GM19397 (cell line): ENCODE measurements around the gene NFXL1.
A peak's percentile ranks its signal among the peaks of the same experiment; 100 is the strongest.

Experiments used
- ATAC-seq: cut with Tn5 transposase; IDR thresholded peaks from one replicate; pipeline ENCODE4 v1.9.1; 2021; ENCODE audit warnings: mild to moderate bottlenecking, moderate library complexity; ENCODE audit not compliant: unreplicated experiment

The NFXL1 gene

DNA sequence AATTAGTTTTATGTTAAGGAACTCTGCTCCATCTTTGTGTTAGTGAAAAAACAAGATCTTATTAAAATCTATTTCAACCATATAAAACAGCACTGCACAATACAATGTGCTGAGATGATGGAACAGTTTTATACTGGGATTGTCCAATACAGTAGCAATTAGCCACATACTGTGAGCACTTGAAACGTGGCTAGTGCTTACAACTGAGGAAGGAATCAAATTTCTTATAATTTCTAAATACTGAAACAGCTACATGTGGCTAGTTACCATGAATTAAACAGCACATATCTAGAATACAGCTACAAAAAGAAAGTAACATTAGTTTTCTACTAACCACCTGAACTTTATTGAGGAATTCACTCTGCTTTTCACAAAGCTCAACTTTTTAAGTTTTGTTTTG lies 14.7 kb downstream of the NFXL1 start:
- ATAC-seq = no peak

DNA sequence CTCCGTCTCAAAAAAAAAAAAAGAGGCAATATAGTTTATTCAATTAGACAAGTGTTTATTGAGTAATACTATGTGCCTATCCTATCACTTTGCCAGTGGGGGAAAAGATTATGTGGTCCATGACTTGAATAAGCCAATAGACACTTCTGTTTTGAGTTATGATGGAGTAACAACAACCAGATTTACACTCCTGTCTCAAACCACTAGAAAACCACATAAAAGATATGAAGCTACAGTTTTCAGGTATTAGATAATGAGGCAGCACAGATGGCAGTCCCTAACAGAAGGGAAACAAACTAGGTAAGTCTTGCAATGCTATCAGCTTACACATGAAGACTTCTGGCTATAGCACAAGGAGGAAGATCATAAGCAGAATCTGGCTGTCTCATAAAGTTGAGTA lies 22.5 kb downstream of the NFXL1 start:
- ATAC-seq = no peak

DNA sequence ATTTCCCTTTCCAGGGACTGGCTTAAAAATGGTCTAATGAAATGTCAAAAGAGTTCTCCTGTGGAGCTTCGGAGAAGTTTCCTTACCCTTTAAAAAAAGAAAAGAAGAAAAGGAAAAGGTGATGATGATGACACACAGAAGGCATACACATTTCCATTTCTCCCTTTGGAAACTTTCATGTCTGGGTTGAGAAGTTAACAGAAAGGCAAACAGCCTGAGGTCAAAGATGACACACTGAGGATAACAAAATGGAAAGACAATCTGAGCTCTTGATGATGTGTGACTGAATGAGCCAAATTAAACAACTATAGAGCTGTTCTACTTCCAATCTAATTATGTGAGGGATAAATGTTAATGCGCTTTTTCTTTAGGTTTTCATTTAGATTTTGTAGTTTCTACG lies 32.2 kb downstream of the NFXL1 start:
- no peak for ATAC-seq

DNA sequence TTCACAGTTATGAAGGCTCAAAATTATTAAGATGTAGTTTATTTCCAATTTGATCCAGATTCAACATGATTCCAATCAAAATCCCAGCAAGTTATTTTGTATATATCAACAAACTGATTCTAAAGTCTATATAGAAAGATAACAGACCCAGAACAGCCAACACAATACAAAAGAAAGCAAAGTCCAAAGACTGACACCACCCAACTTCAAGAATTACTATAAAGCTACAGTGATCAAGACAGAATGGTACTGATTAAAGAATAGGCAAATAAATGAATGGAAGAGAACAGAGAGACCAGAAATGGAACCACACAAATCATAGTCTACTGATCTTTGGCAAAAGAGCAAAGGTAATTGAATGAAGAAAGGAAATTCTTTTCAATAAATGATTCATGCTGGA lies 34.9 kb downstream of the NFXL1 start:
- ATAC-seq = no peak

DNA sequence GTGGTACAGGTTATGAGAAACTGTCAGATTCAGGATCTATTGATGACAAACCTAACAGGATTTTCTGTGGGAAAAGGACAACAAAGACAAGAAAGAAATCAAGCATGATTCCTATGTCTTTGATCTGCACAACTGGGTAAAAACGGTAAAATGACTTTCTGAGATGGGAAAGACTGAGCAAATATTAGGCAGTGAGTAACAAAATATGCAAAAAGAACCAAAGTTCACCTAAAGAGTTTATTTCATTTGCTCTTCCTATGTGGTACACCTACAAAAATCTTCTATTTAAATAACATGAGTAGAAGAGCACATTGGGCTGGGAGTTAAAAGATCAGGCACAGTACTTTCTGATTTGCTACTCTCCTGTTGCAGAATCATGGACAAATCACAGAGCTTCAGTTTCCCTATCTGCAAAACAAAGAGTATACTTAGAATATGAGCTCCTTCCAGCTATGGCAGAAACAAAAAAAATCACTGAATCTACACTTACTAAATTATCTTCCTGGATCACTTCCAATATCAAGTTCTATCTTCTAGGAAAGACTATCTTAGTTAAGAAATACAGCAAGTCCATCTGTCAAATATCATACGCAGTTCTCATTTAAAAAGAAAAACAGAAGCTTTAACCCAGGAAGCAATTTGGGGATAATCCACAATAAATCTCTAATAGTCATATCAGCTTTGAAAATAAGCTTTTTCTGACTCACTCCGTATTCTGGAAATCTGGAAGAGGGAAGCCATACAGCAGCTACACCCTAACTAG lies 37.4 kb downstream of the NFXL1 start:
- ATAC-seq = no peak

DNA sequence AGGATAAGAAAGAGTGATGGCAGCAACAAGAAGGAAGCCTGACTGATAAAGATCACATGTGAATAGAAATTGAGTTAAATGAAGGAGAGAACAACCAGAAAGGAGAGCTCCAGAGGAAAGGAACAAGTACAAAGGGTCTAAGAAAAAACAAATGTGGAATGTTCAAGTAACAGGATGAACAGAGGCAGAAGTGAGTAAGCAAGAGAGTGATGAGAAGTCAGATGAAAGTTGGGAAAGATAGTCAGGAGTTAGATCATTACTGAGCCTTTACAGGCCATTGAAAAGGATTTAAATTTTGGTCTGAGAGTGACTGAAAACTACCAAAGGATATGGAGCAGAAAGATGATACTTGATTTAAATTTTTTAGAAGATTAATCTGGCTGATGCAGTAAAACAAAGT lies 38.1 kb downstream of the NFXL1 start:
- no peak for ATAC-seq

DNA sequence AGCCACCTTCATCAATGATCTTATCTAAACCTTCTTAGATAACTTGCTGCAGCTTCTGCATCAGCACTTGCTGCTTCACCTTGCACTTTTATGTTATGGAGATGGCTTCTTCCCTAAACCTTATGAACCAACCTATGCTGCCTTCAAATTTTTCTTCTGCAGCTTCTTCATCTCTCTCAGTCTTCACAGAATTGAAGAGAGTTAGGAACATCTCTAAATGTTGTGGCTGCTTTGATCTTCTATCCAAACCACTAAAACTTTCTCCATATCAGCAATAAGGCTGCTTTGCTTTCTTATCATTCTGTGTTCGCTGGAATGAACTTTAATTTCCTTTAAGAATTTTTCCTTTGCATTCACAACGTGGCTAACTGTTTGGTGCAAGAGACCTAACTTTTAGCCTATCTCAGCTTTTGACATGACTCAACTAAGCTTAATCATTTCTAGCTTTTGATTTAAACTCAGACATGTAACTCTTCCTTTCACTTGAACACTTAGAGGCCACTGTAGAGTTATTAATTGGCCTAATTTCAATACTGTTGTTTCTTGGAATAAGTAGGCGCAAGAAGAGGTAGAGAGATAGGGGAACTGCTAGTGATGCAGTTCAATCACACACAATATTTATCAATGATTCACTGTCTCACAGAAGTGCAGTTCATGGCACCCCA lies 40.4 kb downstream of the NFXL1 start:
- no peak for ATAC-seq

DNA sequence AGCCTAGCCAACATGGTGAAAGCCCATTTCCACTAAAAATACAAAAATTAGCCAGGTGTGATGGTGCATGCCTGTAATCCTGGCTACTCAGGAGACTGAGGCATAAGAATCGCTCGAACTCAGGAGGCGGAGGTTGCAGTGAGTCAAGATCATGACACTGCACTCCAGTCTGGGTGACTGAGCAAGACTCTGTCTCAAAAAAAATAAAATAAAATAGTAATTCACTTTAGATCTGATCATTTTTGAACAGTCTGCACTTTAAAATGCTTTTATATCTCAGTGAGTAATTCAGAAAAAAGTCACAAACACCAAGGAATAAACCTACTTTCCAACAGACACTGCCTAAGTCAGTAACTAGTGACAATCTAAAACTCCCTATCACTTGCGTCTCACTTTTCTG lies 50.9 kb downstream of the NFXL1 start:
- ATAC-seq = no peak

DNA sequence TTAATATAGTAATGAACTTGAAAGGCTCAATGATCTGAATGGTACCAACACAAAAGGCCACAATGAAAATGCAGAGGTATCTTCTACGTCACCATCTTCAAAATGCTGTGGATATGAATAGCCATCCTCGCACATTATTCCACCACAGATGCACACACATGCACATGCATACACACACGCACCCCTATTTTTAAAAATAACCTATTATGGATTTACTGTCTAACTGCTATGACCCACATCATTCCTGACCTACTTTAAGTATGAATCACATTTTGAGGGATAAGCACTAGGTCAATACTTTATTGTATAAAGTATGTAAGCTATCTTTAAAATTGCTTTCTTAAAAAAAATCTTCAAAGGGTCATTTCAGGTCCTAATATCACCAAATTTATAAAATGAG lies 52.1 kb downstream of the NFXL1 start:
- no peak for ATAC-seq

DNA sequence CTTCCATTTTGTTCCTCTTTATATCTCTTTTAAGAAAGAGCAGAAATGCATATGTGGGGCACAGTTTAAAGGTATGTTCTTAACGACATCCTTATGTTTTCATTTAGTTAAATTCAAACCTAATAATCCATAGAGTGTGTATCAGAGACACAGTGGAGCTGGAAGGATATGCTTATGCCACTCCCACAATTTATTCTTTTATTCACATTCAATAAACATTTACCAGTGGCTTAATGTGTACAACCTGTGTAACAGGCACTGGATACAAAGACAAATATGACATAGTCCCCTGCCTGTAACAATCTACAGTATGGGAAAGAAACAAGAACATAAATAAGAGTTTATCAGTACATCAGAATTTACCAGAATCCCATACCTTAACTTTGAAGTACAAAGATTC lies 54.1 kb downstream of the NFXL1 start:
- no peak for ATAC-seq

DNA sequence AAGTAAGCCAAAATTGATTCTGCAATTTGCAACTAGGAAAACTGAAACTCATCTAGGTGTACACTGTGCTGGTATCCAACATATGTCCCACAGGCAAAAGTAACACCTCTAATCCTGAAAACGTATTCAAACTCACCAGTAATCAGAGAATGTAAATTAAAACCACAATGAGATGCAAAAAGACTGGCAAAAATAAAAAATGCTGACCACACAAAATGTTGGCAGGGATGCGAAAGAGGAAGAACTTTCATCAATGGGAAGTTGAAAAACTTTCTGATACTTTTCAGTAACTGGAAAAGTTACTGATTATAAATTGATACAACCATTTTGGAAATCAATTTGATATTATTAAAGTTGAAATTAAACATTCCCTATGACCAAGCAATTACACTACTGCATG lies 56.4 kb downstream of the NFXL1 start:
- ATAC-seq = no peak

DNA sequence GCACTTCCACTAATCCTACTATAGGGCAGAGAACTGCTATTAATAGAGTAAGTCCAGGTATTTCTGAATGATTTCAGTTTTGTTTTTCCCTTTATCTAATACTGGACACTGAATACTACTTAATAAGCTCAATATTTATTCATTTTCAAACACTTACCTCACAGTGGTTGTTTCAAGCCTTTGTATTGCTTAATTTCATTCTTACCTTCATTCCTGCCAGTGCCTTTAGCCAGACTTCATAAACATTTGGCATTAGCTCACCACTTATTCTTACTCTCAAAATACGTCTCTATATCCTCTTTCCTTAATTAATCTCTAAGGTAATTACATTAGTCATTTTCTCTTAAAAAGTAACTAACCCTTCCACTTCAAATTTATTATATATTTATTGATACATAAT lies 57.7 kb downstream of the NFXL1 start:
- ATAC-seq = no peak

DNA sequence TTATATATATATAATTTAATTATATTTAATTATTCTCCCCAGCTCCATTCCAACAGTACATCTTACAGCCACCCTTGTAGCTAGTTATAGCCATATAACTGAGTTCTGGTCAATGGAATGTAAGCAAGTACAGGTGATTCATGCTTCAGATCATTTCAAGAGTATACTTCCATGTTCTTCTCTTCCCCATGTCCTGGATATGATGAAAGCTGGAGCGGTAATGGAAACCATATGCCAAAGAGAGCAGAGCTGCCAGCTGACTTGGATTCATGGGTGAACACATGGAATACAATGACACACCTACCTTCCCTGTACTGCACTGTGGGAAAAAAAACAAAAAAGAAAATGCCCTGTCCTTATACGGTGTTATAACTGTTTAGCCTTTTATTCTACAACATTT lies 59.0 kb downstream of the NFXL1 start:
- no peak for ATAC-seq

DNA sequence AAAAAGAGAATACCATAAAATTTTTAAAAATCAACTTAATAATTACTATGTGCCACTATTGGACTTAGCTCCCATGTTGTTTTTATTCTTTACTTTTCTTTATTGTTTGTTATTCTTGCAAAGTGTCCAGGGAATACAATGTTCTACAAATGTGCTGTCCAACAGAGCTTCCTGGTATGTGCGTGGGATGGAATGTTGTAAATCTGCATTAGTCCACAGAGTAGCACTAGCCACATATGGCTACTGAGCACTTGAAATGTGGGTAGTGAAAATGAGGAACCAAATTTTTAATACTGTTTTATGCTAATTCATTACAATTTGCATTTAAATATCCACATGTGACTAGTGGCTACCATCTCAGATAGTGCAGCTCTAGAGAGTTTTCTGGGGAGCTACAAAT lies 62.2 kb downstream of the NFXL1 start:
- no peak for ATAC-seq

DNA sequence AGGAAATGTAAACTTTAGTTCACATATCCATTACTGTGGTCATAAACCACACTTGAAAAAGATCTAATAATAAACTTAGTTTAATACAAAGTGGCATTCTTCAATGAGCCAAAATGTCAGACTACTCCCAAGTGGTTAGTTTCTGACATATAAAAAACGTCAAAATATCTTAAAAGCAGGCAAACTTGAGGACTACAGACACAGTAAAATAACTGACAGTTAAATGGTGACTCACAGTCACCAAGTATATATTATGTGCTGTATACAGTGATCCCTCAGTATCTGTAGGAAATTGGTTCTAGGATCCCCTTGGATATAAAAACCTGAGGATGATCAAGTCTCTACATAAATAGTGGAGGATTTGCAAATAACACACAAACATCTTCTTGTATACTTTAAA lies 64.9 kb downstream of the NFXL1 start:
- no peak for ATAC-seq

DNA sequence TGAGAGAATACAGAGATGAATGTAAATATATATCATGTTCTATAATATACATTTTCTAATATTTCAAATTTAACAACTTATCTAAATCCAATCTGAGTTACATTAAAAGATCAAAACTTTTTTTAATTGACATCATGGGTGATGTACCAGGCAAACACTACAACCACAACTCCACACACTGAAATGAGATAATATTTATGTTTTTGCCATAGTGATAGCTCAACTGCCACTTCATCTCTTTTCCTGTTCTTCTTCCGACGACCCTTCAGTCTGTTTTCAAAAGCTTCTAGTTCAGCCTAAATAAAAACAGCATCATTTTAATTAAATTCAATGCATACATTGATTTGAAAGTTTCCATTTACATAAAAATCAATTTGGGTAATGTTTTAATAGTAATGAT lies 66.3 kb downstream of the NFXL1 start:
- ATAC-seq = no peak

DNA sequence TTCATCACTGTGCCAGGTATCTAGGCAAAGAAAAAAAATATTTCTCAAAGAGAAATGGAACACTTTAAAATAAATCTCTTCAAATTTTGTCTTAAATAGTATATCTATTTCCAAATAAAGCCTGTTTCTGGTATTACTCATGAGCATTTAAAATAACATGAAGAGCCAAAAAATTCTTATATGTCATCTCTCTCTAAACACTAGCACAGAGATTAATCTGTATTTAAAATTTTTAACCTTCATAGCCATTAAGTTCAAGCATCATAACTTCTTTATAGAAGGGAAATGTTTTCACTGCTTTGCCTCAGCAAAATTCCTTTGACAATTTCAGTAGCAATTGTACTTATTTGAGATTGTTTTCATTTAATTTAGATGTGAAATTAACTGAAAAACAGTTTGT lies 71.4 kb downstream of the NFXL1 start:
- no peak for ATAC-seq

DNA sequence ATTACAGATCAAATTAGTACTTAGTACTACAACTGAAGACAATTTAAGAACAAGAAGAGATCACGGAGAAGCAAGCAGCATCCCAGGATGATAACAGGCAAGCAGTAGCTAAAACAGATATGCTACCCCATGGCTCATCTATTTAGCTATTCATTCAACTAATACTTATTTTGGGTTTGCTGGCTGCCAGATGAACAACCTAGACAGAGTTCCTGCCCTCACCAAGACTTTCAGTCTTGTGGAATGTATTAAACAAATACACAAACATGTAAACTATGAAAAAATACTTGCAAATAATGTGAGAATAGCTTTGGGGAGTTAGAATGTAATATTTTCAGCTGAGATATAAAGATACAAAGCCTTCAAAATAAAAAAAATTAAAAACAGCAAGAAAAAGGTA lies 74.1 kb downstream of the NFXL1 start:
- ATAC-seq = no peak

DNA sequence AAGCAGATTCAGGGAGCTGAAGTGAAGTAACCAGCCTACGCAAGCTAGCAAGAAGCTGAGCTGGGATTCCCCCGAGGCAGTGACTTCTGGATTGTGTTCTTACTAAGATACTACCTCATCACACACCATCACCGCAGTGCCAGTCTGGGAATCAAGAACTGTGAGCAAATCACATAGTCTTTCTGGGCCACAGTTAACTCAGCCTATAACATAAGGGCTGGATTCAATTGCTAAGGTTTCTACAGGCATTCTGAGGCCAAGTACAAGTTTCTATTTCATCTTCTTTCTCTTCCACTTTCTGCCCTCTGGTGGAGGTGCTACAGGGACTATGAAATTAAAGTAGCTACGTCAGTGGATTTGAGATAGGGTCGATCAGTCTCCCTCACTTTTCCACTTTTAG lies 75.1 kb downstream of the NFXL1 start:
- ATAC-seq = peak; percentile 48

DNA sequence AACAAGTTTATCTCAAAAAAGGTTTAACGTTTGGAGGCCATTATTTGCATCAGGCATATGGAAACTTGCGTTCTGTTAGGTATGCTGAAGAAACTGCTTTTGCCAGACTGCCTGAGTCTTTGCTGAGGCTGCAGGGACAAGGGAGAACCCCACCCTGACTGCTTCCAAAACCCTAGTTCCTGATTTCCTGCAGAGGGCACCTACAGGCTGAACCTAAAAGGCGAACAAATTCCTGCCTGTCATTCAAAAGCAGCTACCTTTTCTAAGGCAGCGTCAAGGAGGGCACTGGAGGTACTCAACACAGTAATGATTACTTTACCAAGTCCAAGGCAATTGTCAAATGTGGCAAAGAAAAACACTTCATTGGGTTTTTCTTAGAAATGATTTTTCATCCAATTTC lies 75.9 kb downstream of the NFXL1 start:
- no peak for ATAC-seq

DNA sequence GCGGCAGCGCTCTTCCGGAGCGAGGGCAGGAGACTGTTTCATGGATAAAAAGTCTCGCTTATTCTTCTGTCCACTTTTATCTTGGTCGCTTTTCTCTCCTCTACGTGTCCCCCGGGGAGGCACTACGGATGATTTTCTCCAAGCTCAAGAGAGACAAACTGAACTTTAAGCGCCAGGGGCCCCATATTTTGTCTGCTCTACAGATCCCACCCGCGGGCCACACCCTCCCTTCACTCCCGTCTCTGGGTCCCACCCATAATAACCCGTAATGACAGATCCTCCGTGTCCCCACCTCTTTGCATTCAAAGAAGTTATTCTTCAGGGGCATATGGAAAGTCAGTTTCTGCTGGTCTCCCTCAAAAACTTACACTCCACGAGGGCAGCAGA lies 76.5 kb downstream of the NFXL1 start, which contains the start of gene CORIN:
TSS of gene CORIN (minus strand) at position 160 of the 387 bp plus-strand sequence. CDS start at position 42, 118 bp downstream.
- no peak for ATAC-seq

DNA sequence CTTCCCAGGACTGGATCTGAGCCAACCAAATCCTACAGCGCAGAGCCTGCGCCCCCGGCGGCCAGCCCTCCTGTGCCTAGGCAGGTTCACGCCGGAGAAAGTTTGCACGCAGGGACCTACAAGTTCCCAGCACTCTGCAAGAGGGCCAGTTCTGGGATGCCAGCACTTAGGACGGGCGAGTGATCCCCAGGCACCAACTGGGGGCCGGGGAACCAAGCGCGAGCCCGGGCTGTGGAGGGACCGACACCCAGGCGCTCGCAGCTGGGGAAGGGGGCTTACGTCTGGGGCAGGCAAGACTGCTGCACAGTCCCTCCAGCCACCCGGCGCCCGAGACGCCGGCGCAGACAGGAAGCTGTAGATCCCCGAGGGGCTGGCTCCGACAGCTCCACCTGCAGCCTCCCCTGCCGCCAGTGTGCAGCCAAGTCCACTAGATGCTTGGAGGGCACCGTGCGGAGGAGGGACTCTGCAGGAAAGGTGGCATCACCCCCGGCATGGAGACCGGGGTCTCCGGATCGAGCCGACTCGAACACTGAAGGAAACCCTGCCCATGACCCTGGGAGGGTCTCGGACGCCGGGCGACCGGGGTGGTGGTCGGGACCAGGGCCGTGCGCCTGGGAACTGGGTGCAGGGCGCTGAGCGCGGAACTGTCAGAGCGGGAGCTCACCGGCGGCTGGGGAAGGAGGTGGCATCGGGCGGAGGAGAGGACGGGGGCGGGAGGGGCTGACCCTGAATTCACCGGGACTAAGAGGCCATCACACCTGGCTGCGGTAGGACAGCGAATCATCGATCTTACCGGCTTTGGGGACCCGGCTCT lies 77.1 kb downstream of the NFXL1 start:
- ATAC-seq = peak; percentile 77
